NCI-H2227 treated with DMSO at 0.1 percent for 48 hours (cell line): ENCODE data around the gene ZMYND11.
"Not testable (repeated sequence)": the region's sequence is repeated elsewhere in the genome, so short reads cannot be mapped to it uniquely, and the experiment has no call there.

ENCODE experiments used
- DNase-seq: peaks from one replicate; lab custom pipeline; 2025; lab: John Stamatoyannopoulos, UW

ZMYND11 gene

GRCh38 chr10:244227-244626, 109.0 kb downstream of the ZMYND11 start:
- no peak for DNase-seq

GRCh38 chr10:246431-246830, 111.2 kb downstream of the ZMYND11 start:
- no peak for DNase-seq

- DNase-seq = no peak
Measured at GRCh38 chr10:247480-247879, 112.2 kb downstream of the ZMYND11 start.

GRCh38 chr10:248307-248706, 113.1 kb downstream of the ZMYND11 start:
- DNase-seq = no peak

- DNase-seq = no peak
Measured at GRCh38 chr10:251982-252582, 116.8 kb downstream of the ZMYND11 start.

GRCh38 chr10:260819-261429, 125.7 kb downstream of the ZMYND11 start:
- no peak for DNase-seq

- not testable (repeated sequence) for DNase-seq
Measured at GRCh38 chr10:264160-265073, 129.2 kb downstream of the ZMYND11 start.

- not testable (repeated sequence) for DNase-seq
Measured at GRCh38 chr10:265074-265440, 129.8 kb downstream of the ZMYND11 start.

GRCh38 chr10:265816-266588, 130.7 kb downstream of the ZMYND11 start:
- DNase-seq = not testable (repeated sequence)

GRCh38 chr10:266974-267425, 131.7 kb downstream of the ZMYND11 start:
- no peak for DNase-seq

GRCh38 chr10:267705-268104, 132.4 kb downstream of the ZMYND11 start:
- DNase-seq = no peak

GRCh38 chr10:269440-270074, 134.3 kb downstream of the ZMYND11 start:
- DNase-seq = no peak

- no peak for DNase-seq
Measured at GRCh38 chr10:271201-271600, 135.9 kb downstream of the ZMYND11 start.

GRCh38 chr10:271722-272121, 136.5 kb downstream of the ZMYND11 start:
- no peak for DNase-seq

GRCh38 chr10:273088-273487, 137.8 kb downstream of the ZMYND11 start:
- DNase-seq = no peak

- no peak for DNase-seq
Measured at GRCh38 chr10:274866-275265, 139.6 kb downstream of the ZMYND11 start.

- DNase-seq = no peak
Measured at GRCh38 chr10:275680-276079, 140.4 kb downstream of the ZMYND11 start.

GRCh38 chr10:277963-278362, 142.7 kb downstream of the ZMYND11 start:
- no peak for DNase-seq

- no peak for DNase-seq
Measured at GRCh38 chr10:278707-279106, 143.5 kb downstream of the ZMYND11 start.

GRCh38 chr10:279232-279631, 144.0 kb downstream of the ZMYND11 start:
- no peak for DNase-seq

- DNase-seq = no peak
Measured at GRCh38 chr10:279655-280054, 144.4 kb downstream of the ZMYND11 start.
